Testis (tissue), 2 donors: ENCODE measurements around the gene TGDS.

Experiments
- POLR2A ChIP-seq: fragments of 450-650 bp; IDR thresholded peaks from one replicate; pipeline ENCODE4 v1.6.1; 2017; ENCODE audit warnings: antibody characterized with exemption, mild to moderate bottlenecking, moderate library complexity
- TF ChIP-seq, protein P1 (sequence below), 3 experiments: fragments of 450-650 bp in 2 of 3; fragments of 200-600 bp in 1 of 3; sonication (generic) in 1 of 3; IDR thresholded peaks; one replicate each; pipeline ENCODE4 v1.5.1; 2016 to 2019; ENCODE audit warnings: antibody characterized with exemption in 3 of 3, mild to moderate bottlenecking in 2 of 3, moderate library complexity in 1 of 3

DNA sequence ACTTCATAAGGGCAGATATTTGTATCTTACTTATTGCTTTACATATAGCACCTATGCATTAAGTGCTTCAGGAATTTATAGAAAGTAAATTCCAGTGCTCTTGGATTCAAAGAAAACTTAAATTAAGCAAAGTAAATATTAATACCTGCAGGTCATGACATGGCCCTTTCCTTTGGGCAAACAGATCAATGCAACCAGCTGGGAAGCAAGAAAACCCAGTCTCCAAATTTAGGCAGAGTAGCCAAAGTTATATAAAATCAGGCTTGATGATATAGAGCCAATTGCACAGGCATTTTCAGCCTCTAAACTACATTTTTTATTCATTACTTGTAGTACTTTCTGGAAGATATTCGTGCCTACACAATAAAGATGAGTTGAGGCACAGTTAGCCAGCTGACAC is 16.9 kb downstream of the TGDS start:
- no peak for TF ChIP-seq POLR2A
- TF ChIP-seq, protein P1, sequence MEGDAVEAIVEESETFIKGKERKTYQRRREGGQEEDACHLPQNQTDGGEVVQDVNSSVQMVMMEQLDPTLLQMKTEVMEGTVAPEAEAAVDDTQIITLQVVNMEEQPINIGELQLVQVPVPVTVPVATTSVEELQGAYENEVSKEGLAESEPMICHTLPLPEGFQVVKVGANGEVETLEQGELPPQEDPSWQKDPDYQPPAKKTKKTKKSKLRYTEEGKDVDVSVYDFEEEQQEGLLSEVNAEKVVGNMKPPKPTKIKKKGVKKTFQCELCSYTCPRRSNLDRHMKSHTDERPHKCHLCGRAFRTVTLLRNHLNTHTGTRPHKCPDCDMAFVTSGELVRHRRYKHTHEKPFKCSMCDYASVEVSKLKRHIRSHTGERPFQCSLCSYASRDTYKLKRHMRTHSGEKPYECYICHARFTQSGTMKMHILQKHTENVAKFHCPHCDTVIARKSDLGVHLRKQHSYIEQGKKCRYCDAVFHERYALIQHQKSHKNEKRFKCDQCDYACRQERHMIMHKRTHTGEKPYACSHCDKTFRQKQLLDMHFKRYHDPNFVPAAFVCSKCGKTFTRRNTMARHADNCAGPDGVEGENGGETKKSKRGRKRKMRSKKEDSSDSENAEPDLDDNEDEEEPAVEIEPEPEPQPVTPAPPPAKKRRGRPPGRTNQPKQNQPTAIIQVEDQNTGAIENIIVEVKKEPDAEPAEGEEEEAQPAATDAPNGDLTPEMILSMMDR (IDR thresholded peaks at IDR 0.05), result no peak
